ENCODE results near the gene ARL5A. TPM values are rescaled to one million over a fixed set of nuclear protein-coding genes. Genes with fewer than 3 reads are reported as not detected.

ARL5A gene
- total and polyA plus RNA-seq, 5 experiments from 2014 or later: 40.0 to 64.0 (median 43.2) TPM

- Mint-ChIP-seq H3K4me3 (no peak overlapping the region), H3K27ac (no peak overlapping the region), H3K36me3 (no peaks in the 10 kb centered on the region), H3K4me1 (no peaks in the 10 kb centered on the region), H3K9me3 (no peaks in the 10 kb centered on the region), H3K27me3 (peaks cover 0 to 1% (median 0%) of the 10 kb centered on the region in 5 donors)
- ATAC-seq (no peak), DNase-seq (no peak)
- POLR2A ChIA-PET: no interaction called here
Observed at GRCh38 chr2:151851761-151852160, 23.5 kb upstream of the ARL5A start.

- ATAC-seq: no peak
- POLR2A ChIA-PET: no interaction called here
Observed at GRCh38 chr2:151849413-151850010, 21.3 kb upstream of the ARL5A start.

DNA sequence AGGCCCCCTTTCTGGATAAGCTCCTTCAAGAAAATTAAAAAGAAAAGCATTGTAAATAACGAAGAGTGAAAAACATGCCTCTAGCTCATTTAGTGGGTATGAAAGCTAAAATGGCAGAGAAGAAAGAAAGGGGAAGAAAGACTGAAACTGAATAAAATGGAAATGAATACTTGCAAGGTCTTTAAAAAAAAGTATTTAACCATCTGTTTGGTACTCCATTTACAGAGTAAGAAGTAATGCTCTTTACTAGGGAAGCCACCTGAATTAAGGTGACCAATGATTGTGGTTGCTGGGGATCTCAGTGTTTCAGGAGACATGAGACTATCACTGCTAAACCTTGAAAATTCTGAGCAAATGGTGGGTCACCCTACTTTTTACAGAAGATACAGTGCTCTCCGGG is 17.7 kb upstream of the ARL5A start:
- Mint-ChIP-seq H3K4me3 (no peak overlapping the region), H3K36me3 (no peaks in the 10 kb centered on the region), H3K27me3 (peaks cover 0 to 4% (median 1%) of the 10 kb centered on the region in 5 donors), H3K9me3 (no peaks in the 10 kb centered on the region), H3K4me1 (peaks cover 0 to 9% (median 0%) of the 10 kb centered on the region in 4 donors), H3K27ac (no peak overlapping the region)
- ATAC-seq (no peak), DNase-seq (no peak)
- POLR2A ChIA-PET: no interaction called here

More at GRCh38 chr2:151849413-151850010, 21.3 kb upstream of the ARL5A start:
- H3K27me3 Mint-ChIP-seq: peaks cover 0 to 1% (median 0%) of the 10 kb centered on the region in 5 donors
- no peaks in the 10 kb centered on the region for H3K4me1 Mint-ChIP-seq
- no peak for DNase-seq
- H3K9me3 Mint-ChIP-seq: no peaks in the 10 kb centered on the region
- no peaks in the 10 kb centered on the region for H3K36me3 Mint-ChIP-seq
- no peak overlapping the region for H3K27ac Mint-ChIP-seq
- no peak overlapping the region for H3K4me3 Mint-ChIP-seq

- Mint-ChIP-seq H3K27me3 (peaks cover 0 to 4% (median 1%) of the 10 kb centered on the region in 5 donors), H3K4me3 (no peak overlapping the region), H3K4me1 (peaks cover 0 to 9% (median 0%) of the 10 kb centered on the region in 4 donors), H3K36me3 (no peaks in the 10 kb centered on the region), H3K27ac (no peak overlapping the region), H3K9me3 (no peaks in the 10 kb centered on the region)
- ATAC-seq (no peak), DNase-seq (no peak)
- POLR2A ChIA-PET: no interaction called here
Observed at GRCh38 chr2:151845481-151845880, 17.3 kb upstream of the ARL5A start.

- H3K9me3 Mint-ChIP-seq: no peaks in the 10 kb centered on the region
- no peak overlapping the region for H3K27ac Mint-ChIP-seq
- no peak overlapping the region for H3K4me3 Mint-ChIP-seq
- POLR2A ChIA-PET: no interaction called here
- DNase-seq: no peak
- no peaks in the 10 kb centered on the region for H3K36me3 Mint-ChIP-seq
- ATAC-seq: no peak
- peaks cover 0 to 4% (median 1%) of the 10 kb centered on the region in 5 donors for H3K27me3 Mint-ChIP-seq
- peaks cover 0 to 13% (median 0%) of the 10 kb centered on the region in 4 donors for H3K4me1 Mint-ChIP-seq
Observed at GRCh38 chr2:151844211-151844896, 16.1 kb upstream of the ARL5A start.

DNA sequence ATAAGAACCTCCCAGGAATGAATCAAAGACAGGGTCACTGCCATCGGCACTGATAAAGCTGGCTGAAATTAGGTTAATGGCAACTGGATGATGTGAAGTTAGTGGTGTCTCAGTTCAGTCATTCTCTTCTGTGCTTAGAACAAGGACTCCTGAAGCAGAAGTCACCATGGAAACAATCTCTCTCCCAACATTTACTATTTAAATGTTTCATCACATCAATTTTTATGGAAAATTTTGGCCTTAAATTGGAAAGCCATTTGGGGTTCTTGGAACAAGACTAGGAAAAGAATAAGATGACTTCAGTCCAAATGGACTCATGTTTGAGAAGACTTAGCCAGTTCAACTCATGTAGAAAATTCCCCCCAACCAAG is 15.5 kb upstream of the ARL5A start:
- H3K4me1 Mint-ChIP-seq: peaks cover 0 to 13% (median 0%) of the 10 kb centered on the region in 4 donors
- peak overlapping the region in 1 of 10 donors; percentile 35 for H3K27ac Mint-ChIP-seq
- POLR2A ChIA-PET: no interaction called here
- ATAC-seq (no peak), DNase-seq (no peak)
- no peak overlapping the region for H3K4me3 Mint-ChIP-seq
- no peaks in the 10 kb centered on the region for H3K36me3 Mint-ChIP-seq
- peaks cover 0 to 4% (median 1%) of the 10 kb centered on the region in 5 donors for H3K27me3 Mint-ChIP-seq
- no peaks in the 10 kb centered on the region for H3K9me3 Mint-ChIP-seq

DNA sequence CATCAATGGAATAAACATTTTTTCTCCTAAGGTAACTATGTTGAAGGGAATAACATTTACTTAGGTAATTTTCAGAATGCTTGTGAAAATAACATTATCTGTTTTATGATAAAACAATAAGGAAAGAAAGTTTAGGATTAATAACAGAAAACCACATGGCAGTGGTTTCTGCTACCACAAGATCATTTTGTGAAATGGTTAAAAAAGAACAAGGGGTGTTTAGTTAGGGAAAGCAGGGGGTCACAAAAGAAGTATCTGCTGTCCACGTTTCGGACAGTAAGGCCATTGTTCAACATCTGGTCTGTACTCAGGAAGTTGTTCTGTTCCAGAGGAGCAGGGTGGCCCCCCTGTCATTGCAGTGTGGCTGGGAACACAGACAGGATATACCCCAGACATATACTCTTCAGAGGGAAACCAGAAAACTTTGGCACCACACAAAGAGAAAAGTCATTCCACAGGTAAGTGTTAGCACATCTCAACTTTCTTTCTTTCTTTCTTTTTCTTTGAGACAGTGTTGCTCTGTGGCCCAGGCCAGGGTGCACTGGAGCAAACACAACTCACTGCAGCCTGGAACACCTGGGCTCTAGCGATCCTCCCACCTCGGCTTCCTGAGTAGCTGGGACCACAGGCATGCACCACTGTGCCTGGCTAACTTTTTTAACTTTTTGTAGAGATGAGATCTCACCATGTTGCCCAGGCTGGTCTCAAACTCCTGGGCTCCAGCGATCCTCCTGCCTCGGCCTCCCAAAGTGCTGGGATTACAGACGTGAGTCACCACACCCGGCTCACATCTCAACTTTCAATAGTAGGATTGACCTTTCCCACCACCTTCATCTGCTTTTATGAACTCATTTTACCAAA is 14.8 kb upstream of the ARL5A start:
- H3K27me3 Mint-ChIP-seq: peaks cover 0 to 4% (median 1%) of the 10 kb centered on the region in 5 donors
- no peaks in the 10 kb centered on the region for H3K36me3 Mint-ChIP-seq
- no peaks in the 10 kb centered on the region for H3K9me3 Mint-ChIP-seq
- no peak for DNase-seq
- POLR2A ChIA-PET: no interaction called here
- peak overlapping the region in 2 of 10 donors; percentile 27 to 35 for H3K27ac Mint-ChIP-seq
- ATAC-seq: no peak
- H3K4me1 Mint-ChIP-seq: peaks cover 0 to 13% (median 0%) of the 10 kb centered on the region in 4 donors
- no peak overlapping the region for H3K4me3 Mint-ChIP-seq

DNA sequence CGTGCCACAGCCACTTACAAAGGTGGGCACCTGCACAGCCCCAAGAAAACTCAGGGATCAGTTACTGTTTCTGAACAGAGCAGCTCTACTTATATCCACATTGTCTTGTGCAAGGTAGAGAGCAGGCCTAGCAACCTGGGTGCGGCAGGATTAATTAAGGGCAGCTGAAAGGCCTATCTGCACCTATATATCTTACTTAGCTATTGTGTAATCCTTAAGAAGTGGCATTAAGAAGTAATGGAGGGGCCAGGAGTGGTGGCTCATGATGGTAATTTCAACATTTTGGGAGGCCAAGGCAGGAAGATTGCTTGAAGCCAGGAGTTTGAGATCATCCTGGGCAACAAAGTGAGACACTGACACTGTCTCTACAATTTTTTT is 12.8 kb upstream of the ARL5A start:
- DNase-seq (no peak), ATAC-seq (no peak)
- Mint-ChIP-seq H3K36me3 (no peaks in the 10 kb centered on the region), H3K4me3 (no peak overlapping the region), H3K27ac (no peak overlapping the region), H3K9me3 (no peaks in the 10 kb centered on the region), H3K4me1 (peaks cover 0 to 13% (median 0%) of the 10 kb centered on the region in 4 donors), H3K27me3 (peaks cover 0 to 4% (median 1%) of the 10 kb centered on the region in 5 donors)
- POLR2A ChIA-PET: no interaction called here

GRCh38 chr2:151840216-151841046 is 12.2 kb upstream of the ARL5A start:
- no peak overlapping the region for H3K27ac Mint-ChIP-seq
- H3K27me3 Mint-ChIP-seq: peaks cover 0 to 4% (median 1%) of the 10 kb centered on the region in 5 donors
- no peaks in the 10 kb centered on the region for H3K9me3 Mint-ChIP-seq
- H3K4me1 Mint-ChIP-seq: peaks cover 0 to 16% (median 1%) of the 10 kb centered on the region in 4 donors
- no peak for ATAC-seq
- no peak for DNase-seq
- no peaks in the 10 kb centered on the region for H3K36me3 Mint-ChIP-seq
- POLR2A ChIA-PET: no interaction called here
- no peak overlapping the region for H3K4me3 Mint-ChIP-seq

DNA sequence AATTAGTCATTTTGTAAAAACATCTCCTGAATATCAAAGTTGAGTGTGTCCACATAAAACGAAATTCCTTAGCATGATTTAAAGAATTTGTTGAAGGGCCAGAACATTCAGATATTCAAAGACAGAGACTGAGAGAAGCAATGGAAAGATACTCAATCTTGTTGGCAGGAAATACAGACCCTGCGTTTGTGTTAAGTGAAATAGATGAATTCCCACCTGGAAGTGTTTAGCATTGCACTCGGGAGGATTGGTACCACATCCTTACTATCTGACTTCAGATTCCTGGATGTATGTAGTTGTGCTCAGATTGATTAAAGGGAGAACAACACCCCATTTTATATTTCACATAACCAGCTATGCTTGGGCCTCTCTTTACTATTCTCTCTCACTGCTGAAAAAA is 9.7 kb upstream of the ARL5A start:
- Mint-ChIP-seq H3K27ac (no peak overlapping the region), H3K27me3 (peaks cover 0 to under 1% (median 0%) of the 10 kb centered on the region in 5 donors), H3K9me3 (no peaks in the 10 kb centered on the region), H3K4me3 (no peak overlapping the region), H3K4me1 (peaks cover 0 to 19% (median 1%) of the 10 kb centered on the region in 4 donors), H3K36me3 (no peaks in the 10 kb centered on the region)
- POLR2A ChIA-PET: no interaction called here
- DNase-seq: no peak
- no peak for ATAC-seq

DNA sequence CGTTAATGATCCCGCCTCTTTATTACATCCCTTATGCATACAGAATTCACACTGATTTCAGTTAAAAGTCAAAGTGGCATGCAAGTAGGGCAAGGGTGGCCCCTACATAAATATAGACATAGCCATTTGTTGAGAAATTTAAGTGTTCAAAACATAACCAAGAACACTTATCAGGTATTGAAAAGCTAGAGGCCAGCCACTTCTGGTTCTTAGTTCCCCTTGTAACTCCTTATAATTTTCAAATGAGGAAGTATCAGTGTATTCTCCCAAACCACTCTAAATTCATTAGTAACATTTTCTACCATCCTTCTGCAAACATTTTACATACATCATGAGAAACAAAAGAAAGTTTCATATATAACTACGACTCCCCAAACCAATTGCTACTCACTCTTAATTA is 5.8 kb upstream of the ARL5A start:
- H3K4me3 Mint-ChIP-seq: no peak overlapping the region

GRCh38 chr2:151830961-151831360 is 2.7 kb upstream of the ARL5A start:
- Mint-ChIP-seq H3K4me1 (peaks cover 16 to 40% (median 28%) of the 10 kb centered on the region in 4 donors), H3K27me3 (no peaks in the 10 kb centered on the region), H3K27ac (no peak overlapping the region), H3K36me3 (no peaks in the 10 kb centered on the region), H3K4me3 (no peak overlapping the region), H3K9me3 (no peaks in the 10 kb centered on the region)
- POLR2A ChIA-PET: interaction anchor here (0.7 kb wide), 1 partner anchor 192 kb away, joined by 4 read pairs; no protein-coding TSS in a partner anchor
- DNase-seq: no peak
- ATAC-seq: no peak

More for the DNA sequence above, 5.8 kb upstream of the ARL5A start:
- no peak for ATAC-seq
- POLR2A ChIA-PET: no interaction called here
- H3K27me3 Mint-ChIP-seq: no peaks in the 10 kb centered on the region
- H3K27ac Mint-ChIP-seq: no peak overlapping the region
- DNase-seq: no peak
- peaks cover under 1 to 16% (median 5%) of the 10 kb centered on the region in 4 donors for H3K4me1 Mint-ChIP-seq
- H3K36me3 Mint-ChIP-seq: no peaks in the 10 kb centered on the region
- H3K9me3 Mint-ChIP-seq: no peaks in the 10 kb centered on the region

Data from naive thymus-derived CD8-positive, alpha-beta T cell (primary cell).